Panc1 (cell line): ENCODE measurements around the gene CDH10. TPM values are rescaled to one million over a fixed set of nuclear protein-coding genes. Genes with fewer than 3 reads are reported as not detected.

Experiments used
- ATAC-seq: fragments of 200-7000 bp; cut with Tn5 transposase; 2 replicates; pipeline ENCODE4 v1.9.1; 2020; ENCODE audit warnings: mild to moderate bottlenecking, moderate library complexity
- BruUV-seq: library from RNA; stranded (reverse); fragments of 400-500 nt; replicated peaks from 2 replicates; lab custom pipeline; 2021; lab: Mats Ljungman, UMichigan
- CTCF ChIA-PET: fragments of 300-600 bp; sonication (Branson Sonifier 250); formaldehyde crosslinking; loops from one replicate; lab custom pipeline; 2022; ENCODE audit warnings: antibody characterized with exemption; lab: Charles Lee
- POLR2A ChIA-PET: fragments of 300-600 bp; sonication (Branson Sonifier 250); formaldehyde crosslinking; loops from one replicate; lab custom pipeline; 2022; ENCODE audit warnings: antibody characterized with exemption; lab: Charles Lee
- DNase-seq: peaks from one replicate; pipeline ENCODE4 v3.0.0-alpha.2; 2010; ENCODE audit warnings: low read depth, low spot score
- H3K27ac ChIP-seq: 2 replicates; pipeline ENCODE4 v1.5.1; 2011; ENCODE audit warnings: mild to moderate bottlenecking, low read length, inconsistent platforms
- H3K27me3 ChIP-seq: fragments of 200-500 bp; sonication (Bioruptor generic); 2 replicates; pipeline ENCODE4 v1.6.0; 2014; ENCODE audit warnings: low read length, inconsistent platforms; ENCODE audit not compliant: control insufficient read depth, insufficient read depth
- H3K36me3 ChIP-seq: fragments of 200-500 bp; sonication (Bioruptor generic); 2 replicates; pipeline ENCODE4 v1.5.1; 2014; ENCODE audit warnings: inconsistent platforms, mild to moderate bottlenecking, low read length, moderate library complexity; ENCODE audit not compliant: control insufficient read depth, insufficient read depth
- H3K4me1 ChIP-seq: 2 replicates; pipeline ENCODE4 v1.5.1; 2011; ENCODE audit warnings: inconsistent platforms, mild to moderate bottlenecking, low read length, moderate library complexity; ENCODE audit not compliant: control insufficient read depth, insufficient read depth
- H3K4me3 ChIP-seq, 2 experiments: 2 replicates each; pipeline ENCODE4 v1.5.1; 2011 to 2012; ENCODE audit warnings: low read depth in 2 of 2, low read length in 2 of 2, mild to moderate bottlenecking in 2 of 2, inconsistent platforms in 1 of 2, moderate library complexity in 1 of 2
- H3K9me3 ChIP-seq: fragments of 200-500 bp; sonication (Bioruptor generic); 2 replicates; pipeline ENCODE4 v1.5.1; 2014; ENCODE audit warnings: low read depth, mild to moderate bottlenecking, inconsistent platforms, low read length, moderate library complexity; ENCODE audit not compliant: control insufficient read depth, insufficient read depth
- POLR2AphosphoS5 ChIP-seq: IDR thresholded peaks from 2 replicates; pipeline ENCODE4 v1.6.1; 2012; ENCODE audit warnings: mild to moderate bottlenecking, low read depth, low read length, moderate library complexity
- SIN3A ChIP-seq: IDR thresholded peaks from 2 replicates; pipeline ENCODE4 v1.6.1; 2012; ENCODE audit warnings: low read depth, mild to moderate bottlenecking, low read length, moderate library complexity, borderline replicate concordance; ENCODE audit not compliant: insufficient read depth
- TCF7L2 ChIP-seq: IDR thresholded peaks from 2 replicates; pipeline ENCODE4 v1.6.1; 2011; ENCODE audit warnings: mild to moderate bottlenecking, low read depth, low read length, inconsistent platforms
- in situ Hi-C: cut with HindIII; loops from 2 replicates; pipeline ENCODE4 v1.10.0; 2016; ENCODE audit warnings: low sequenced_read_pairs, low pct_unique_long_range_greater_than_20kb
- intact Hi-C: fragments of 100-400 bp; cut with micrococcal nuclease; formaldehyde crosslinking; loops from one replicate; pipeline ENCODE4 v1.10.0; 2022; ENCODE audit not compliant: unreplicated experiment
- total RNA-seq: library from RNA; stranded (reverse); gene quantifications from one replicate; pipeline ENCODE4 v1.2.1, GENCODE V29; 2021; ENCODE audit not compliant: unreplicated experiment
- TF ChIP-seq, protein P1 (sequence below): fragments of 450-650 bp; IDR thresholded peaks from 2 replicates; pipeline ENCODE4 v1.5.1; 2017; ENCODE audit warnings: mild to moderate bottlenecking
- TF ChIP-seq, protein P2 (sequence below), 2 experiments: IDR thresholded peaks; 2 replicates each; pipeline ENCODE4 v1.6.1; 2011 to 2012; ENCODE audit warnings: low read depth in 2 of 2, control low read depth in 1 of 2, low read length in 1 of 2, mild to moderate bottlenecking in 1 of 2, moderate library complexity in 1 of 2; ENCODE audit not compliant: insufficient read depth in 1 of 2

CDH10 gene
- total RNA-seq, 1 experiment from 2014 or later, result 0.72 TPM

DNA sequence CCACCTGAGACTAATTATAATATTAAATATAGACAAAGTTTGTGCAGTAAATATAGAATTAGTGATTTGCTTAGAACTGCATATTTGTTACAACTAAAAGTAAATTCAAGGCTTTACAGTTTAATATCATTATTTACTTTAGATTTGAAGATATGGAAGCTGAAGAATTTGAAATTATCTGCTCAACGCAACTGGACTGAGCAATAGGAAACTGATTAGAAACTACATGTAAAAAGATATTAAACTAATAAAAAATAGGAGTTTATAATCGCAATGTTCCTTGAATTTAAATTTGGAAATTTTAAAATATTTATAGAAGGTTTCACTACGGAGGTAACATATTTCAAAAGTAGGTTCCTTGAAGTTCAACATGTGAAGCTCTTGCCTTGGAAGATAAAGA lies 55.2 kb downstream of the CDH10 start:
- Histone ChIP-seq H3K36me3 (no peaks in the 10 kb centered on the region), H3K27me3 (no peaks in the 10 kb centered on the region), H3K9me3 (no peaks in the 10 kb centered on the region), H3K4me1 (no peaks in the 10 kb centered on the region), H3K4me3 (no peak overlapping the region), H3K27ac (no peak overlapping the region)
- intact Hi-C loops (no loop called here), in situ Hi-C loops (no loop called here)
- no peak for ATAC-seq
- no peak for DNase-seq
- TF ChIP-seq, protein P1, sequence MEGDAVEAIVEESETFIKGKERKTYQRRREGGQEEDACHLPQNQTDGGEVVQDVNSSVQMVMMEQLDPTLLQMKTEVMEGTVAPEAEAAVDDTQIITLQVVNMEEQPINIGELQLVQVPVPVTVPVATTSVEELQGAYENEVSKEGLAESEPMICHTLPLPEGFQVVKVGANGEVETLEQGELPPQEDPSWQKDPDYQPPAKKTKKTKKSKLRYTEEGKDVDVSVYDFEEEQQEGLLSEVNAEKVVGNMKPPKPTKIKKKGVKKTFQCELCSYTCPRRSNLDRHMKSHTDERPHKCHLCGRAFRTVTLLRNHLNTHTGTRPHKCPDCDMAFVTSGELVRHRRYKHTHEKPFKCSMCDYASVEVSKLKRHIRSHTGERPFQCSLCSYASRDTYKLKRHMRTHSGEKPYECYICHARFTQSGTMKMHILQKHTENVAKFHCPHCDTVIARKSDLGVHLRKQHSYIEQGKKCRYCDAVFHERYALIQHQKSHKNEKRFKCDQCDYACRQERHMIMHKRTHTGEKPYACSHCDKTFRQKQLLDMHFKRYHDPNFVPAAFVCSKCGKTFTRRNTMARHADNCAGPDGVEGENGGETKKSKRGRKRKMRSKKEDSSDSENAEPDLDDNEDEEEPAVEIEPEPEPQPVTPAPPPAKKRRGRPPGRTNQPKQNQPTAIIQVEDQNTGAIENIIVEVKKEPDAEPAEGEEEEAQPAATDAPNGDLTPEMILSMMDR, result no peak
- no peak for TF ChIP-seq TCF7L2
- TF ChIP-seq POLR2AphosphoS5, result no peak
- TF ChIP-seq, protein P2, sequence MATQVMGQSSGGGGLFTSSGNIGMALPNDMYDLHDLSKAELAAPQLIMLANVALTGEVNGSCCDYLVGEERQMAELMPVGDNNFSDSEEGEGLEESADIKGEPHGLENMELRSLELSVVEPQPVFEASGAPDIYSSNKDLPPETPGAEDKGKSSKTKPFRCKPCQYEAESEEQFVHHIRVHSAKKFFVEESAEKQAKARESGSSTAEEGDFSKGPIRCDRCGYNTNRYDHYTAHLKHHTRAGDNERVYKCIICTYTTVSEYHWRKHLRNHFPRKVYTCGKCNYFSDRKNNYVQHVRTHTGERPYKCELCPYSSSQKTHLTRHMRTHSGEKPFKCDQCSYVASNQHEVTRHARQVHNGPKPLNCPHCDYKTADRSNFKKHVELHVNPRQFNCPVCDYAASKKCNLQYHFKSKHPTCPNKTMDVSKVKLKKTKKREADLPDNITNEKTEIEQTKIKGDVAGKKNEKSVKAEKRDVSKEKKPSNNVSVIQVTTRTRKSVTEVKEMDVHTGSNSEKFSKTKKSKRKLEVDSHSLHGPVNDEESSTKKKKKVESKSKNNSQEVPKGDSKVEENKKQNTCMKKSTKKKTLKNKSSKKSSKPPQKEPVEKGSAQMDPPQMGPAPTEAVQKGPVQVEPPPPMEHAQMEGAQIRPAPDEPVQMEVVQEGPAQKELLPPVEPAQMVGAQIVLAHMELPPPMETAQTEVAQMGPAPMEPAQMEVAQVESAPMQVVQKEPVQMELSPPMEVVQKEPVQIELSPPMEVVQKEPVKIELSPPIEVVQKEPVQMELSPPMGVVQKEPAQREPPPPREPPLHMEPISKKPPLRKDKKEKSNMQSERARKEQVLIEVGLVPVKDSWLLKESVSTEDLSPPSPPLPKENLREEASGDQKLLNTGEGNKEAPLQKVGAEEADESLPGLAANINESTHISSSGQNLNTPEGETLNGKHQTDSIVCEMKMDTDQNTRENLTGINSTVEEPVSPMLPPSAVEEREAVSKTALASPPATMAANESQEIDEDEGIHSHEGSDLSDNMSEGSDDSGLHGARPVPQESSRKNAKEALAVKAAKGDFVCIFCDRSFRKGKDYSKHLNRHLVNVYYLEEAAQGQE (IDR thresholded peaks at IDR 0.05; ENCODE audit: insufficient read depth in 1 of 2, low read depth in 2 of 2, low read length in 1 of 2), result no peak
- no peak for TF ChIP-seq SIN3A
- no TSS peak for BruUV-seq
- ChIA-PET POLR2A (no interaction called here), CTCF (no interaction called here)

DNA sequence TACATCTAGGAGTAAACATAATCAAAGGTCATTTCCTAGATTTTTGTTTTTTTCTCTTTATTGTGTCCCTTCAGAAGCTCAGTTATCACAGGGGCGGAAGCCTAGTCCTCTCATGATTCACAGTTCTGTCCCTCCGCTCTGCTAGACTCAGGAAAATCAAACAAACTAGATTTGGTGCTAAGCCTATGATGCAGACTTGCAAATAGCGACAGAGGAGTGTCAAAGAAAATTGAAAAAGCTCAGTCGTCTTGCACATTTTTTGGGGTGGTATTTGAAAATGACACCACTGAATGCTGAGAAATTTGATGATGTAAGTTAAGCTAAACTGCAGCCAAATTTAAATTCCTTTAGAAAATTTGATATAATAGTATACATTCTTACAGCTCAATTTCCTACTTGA lies 59.0 kb downstream of the CDH10 start:
- POLR2A ChIA-PET, result no interaction called here

More for the DNA sequence above, 59.0 kb downstream of the CDH10 start:
- CTCF ChIA-PET, result no interaction called here
- DNase-seq (no peak), ATAC-seq (no peak)
- TF ChIP-seq TCF7L2 (no peak), POLR2AphosphoS5 (no peak), SIN3A (no peak)
- TF ChIP-seq, protein P1, result no peak
- TF ChIP-seq, protein P2 (IDR thresholded peaks at IDR 0.05; ENCODE audit: insufficient read depth in 1 of 2, low read depth in 2 of 2, low read length in 1 of 2), result no peak
- Histone ChIP-seq H3K36me3 (no peaks in the 10 kb centered on the region), H3K4me1 (no peaks in the 10 kb centered on the region), H3K9me3 (no peaks in the 10 kb centered on the region), H3K27ac (no peak overlapping the region), H3K27me3 (no peaks in the 10 kb centered on the region), H3K4me3 (no peak overlapping the region)
- intact Hi-C loops (no loop called here), in situ Hi-C loops (no loop called here)
- no TSS peak for BruUV-seq
